ENCODE results near the gene CITED4. TPM values are rescaled to one million over a fixed set of nuclear protein-coding genes. Genes with fewer than 3 reads are reported as not detected.

CITED4 gene
- total RNA-seq, 2 donors from 2014 or later, result 9.0 to 9.5 TPM

GRCh38 chr1:40884055-40884795 lies 22.1 kb upstream of the CITED4 start:
- Histone ChIP-seq H3K9me3 (ENCODE audit: control insufficient read depth, low read length) (no peaks in the 10 kb centered on the region), H3K4me3 (ENCODE audit: low read length) (no peak overlapping the region), H3K36me3 (ENCODE audit: control insufficient read depth, insufficient read depth, low read length) (no peaks in the 10 kb centered on the region), H3K27ac (ENCODE audit: low read depth, low read length) (no peak overlapping the region), H3K4me1 (ENCODE audit: control insufficient read depth, insufficient read depth, low read length) (no peaks in the 10 kb centered on the region), H3K27me3 (ENCODE audit: control insufficient read depth, insufficient read depth, low read length, poor library complexity, severe bottlenecking) (peaks cover 57% of the 10 kb centered on the region), H3K9ac (ENCODE audit: extremely low read depth, low read length, poor library complexity, severe bottlenecking) (no peak overlapping the region)
- no peaks in the 10 kb centered on the region for H3K9me3 Mint-ChIP-seq
- H3K4me3 Mint-ChIP-seq, result peak overlapping the region; percentile 48
- WGBS, 2 experiments (ENCODE audit: insufficient coverage in 1 of 2, insufficient read length in 1 of 2), result 32 to 66% methylated on average over 34 to 72 of the region's 73 CpGs
- peaks cover 6% of the 10 kb centered on the region for H3K4me1 Mint-ChIP-seq
- no peaks in the 10 kb centered on the region for H3K36me3 Mint-ChIP-seq (ENCODE audit: low read depth)
- DNase-seq, result peak; percentile 56
- H3K27ac Mint-ChIP-seq, result no peak overlapping the region
- peaks cover 48% of the 10 kb centered on the region for H3K27me3 Mint-ChIP-seq (ENCODE audit: insufficient read depth)
- TF ChIP-seq, protein P1, sequence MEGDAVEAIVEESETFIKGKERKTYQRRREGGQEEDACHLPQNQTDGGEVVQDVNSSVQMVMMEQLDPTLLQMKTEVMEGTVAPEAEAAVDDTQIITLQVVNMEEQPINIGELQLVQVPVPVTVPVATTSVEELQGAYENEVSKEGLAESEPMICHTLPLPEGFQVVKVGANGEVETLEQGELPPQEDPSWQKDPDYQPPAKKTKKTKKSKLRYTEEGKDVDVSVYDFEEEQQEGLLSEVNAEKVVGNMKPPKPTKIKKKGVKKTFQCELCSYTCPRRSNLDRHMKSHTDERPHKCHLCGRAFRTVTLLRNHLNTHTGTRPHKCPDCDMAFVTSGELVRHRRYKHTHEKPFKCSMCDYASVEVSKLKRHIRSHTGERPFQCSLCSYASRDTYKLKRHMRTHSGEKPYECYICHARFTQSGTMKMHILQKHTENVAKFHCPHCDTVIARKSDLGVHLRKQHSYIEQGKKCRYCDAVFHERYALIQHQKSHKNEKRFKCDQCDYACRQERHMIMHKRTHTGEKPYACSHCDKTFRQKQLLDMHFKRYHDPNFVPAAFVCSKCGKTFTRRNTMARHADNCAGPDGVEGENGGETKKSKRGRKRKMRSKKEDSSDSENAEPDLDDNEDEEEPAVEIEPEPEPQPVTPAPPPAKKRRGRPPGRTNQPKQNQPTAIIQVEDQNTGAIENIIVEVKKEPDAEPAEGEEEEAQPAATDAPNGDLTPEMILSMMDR (conservative IDR thresholded peaks at IDR 0.05), result no peak

DNA sequence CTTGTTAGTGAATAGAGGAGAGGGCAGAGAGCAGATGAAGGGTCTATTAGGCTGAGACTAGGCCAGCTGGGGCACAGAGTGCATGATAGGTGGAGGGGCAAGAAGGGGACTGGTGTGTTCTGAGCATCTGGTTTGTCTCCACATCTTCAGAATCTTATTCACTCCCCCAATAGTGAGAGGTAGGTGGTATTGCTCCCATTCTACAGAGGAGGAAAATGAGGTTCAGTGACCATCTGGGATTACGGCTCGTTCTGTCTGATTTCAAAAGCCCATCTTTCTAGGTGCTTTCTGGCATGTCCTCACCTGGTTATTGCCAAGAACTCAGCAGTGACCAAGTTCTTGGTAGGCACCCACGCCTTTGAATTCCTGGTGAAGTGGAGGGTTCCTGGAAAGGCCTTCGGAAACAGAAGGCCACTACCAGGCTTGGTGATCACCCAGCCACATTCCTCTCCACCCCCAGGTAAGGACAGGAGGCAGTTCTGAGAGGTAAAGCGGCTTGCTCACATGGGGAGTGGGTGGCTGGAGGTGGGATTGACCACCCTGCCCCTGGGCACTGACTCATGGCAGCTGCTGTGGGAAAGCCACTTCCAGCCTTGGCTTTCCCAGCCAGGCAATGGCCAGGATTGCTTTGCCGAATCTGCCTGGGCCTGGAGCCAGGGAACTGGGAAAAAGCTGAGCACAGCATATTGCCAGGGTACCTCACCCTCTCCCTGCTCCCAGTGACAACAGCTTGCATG lies 18.8 kb upstream of the CITED4 start:
- no peak overlapping the region for H3K27ac Mint-ChIP-seq

GRCh38 chr1:40879482-40880175 lies 17.5 kb upstream of the CITED4 start:
- Mint-ChIP-seq H3K4me1 (peaks cover 4% of the 10 kb centered on the region), H3K36me3 (ENCODE audit: low read depth) (no peaks in the 10 kb centered on the region), H3K4me3 (no peak overlapping the region), H3K27ac (no peak overlapping the region), H3K27me3 (ENCODE audit: insufficient read depth) (peaks cover 21% of the 10 kb centered on the region), H3K9me3 (peaks cover 12% of the 10 kb centered on the region)
- Histone ChIP-seq H3K27me3 (ENCODE audit: control insufficient read depth, insufficient read depth, low read length, poor library complexity, severe bottlenecking) (peaks cover 30% of the 10 kb centered on the region), H3K4me3 (ENCODE audit: low read length) (no peak overlapping the region), H3K36me3 (ENCODE audit: control insufficient read depth, insufficient read depth, low read length) (no peaks in the 10 kb centered on the region), H3K27ac (ENCODE audit: low read depth, low read length) (no peak overlapping the region), H3K9ac (ENCODE audit: extremely low read depth, low read length, poor library complexity, severe bottlenecking) (no peak overlapping the region), H3K9me3 (ENCODE audit: control insufficient read depth, low read length) (peaks cover 9% of the 10 kb centered on the region), H3K4me1 (ENCODE audit: control insufficient read depth, insufficient read depth, low read length) (no peaks in the 10 kb centered on the region)
- DNase-seq, result no peak
- 94 to 95% methylated on average over 11 of the region's 11 CpGs for WGBS, 2 experiments (ENCODE audit: insufficient coverage in 1 of 2, insufficient read length in 1 of 2)
- TF ChIP-seq, protein P1 (conservative IDR thresholded peaks at IDR 0.05), result no peak

More for the DNA sequence above, 18.8 kb upstream of the CITED4 start:
- Mint-ChIP-seq H3K4me1 (peaks cover 4% of the 10 kb centered on the region), H3K4me3 (no peak overlapping the region), H3K36me3 (ENCODE audit: low read depth) (no peaks in the 10 kb centered on the region), H3K27me3 (ENCODE audit: insufficient read depth) (peaks cover 32% of the 10 kb centered on the region), H3K9me3 (peaks cover 8% of the 10 kb centered on the region)
- H3K9ac ChIP-seq (ENCODE audit: extremely low read depth, low read length, poor library complexity, severe bottlenecking), result no peak overlapping the region
- H3K4me3 ChIP-seq (ENCODE audit: low read length), result no peak overlapping the region
- H3K27me3 ChIP-seq (ENCODE audit: control insufficient read depth, insufficient read depth, low read length, poor library complexity, severe bottlenecking), result peaks cover 40% of the 10 kb centered on the region
- H3K4me1 ChIP-seq (ENCODE audit: control insufficient read depth, insufficient read depth, low read length), result no peaks in the 10 kb centered on the region
- H3K27ac ChIP-seq (ENCODE audit: low read depth, low read length), result no peak overlapping the region
- 68 to 75% methylated on average over 4 to 6 of the region's 6 CpGs for WGBS, 2 experiments (ENCODE audit: insufficient coverage in 1 of 2, insufficient read length in 1 of 2)
- no peak for DNase-seq
- TF ChIP-seq, protein P1 (conservative IDR thresholded peaks at IDR 0.05), result no peak
- H3K36me3 ChIP-seq (ENCODE audit: control insufficient read depth, insufficient read depth, low read length), result no peaks in the 10 kb centered on the region
- H3K9me3 ChIP-seq (ENCODE audit: control insufficient read depth, low read length), result peaks cover 8% of the 10 kb centered on the region

Data from endodermal cell (in vitro differentiated cells).